ENCODE measurements around the gene CCDC15.
"Not testable (repeated sequence)": the region's sequence is repeated elsewhere in the genome, so short reads cannot be mapped to it uniquely, and the experiment has no call there.

Gene CCDC15

DNA sequence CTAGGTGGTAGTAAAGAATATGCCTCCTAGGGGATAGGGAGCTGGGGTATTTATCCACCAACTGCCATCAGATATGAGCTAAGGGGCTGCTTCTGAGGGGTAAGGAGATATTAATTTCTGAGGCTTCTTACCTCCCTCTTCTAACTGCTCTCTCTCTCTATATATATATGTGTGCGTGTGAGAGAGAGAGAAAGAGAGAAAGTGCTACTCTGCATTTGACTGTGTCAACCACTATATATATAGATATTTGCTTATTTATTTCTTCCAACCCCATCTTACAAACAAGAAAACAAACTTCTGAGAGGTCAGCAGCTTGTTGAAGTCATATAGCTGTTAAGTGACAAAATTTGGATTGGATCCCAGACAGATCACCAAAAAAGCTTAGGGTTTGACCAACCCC lies 12.3 kb upstream of the CCDC15 start:
- DNase-seq (ENCODE audit: low spot score), result no peak

- DNase-seq (ENCODE audit: low spot score), result no peak
Observed at GRCh38 chr11:124942466-124943253, 11.3 kb upstream of the CCDC15 start.

DNA sequence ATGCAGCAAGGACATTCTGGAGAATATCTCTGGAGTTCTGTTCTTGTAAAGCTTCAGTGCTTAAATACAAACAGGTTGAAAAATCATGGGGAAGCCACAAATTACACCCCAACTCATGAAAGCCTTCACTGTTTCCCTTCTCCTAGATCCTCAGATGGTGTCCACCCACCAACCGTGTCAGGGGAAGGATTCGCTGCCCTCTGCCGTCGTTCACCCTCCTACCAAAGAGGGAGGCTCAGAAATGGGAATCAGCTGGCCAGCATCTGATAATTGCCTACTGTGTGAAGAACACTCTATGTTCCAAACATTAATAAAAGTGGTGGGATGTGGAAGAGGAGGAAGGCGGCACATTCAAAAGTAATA lies 10.8 kb upstream of the CCDC15 start:
- DNase-seq (ENCODE audit: low spot score), result no peak

- DNase-seq (ENCODE audit: low spot score), result no peak
Observed at GRCh38 chr11:124943741-124944140, 10.3 kb upstream of the CCDC15 start.

- no peak for DNase-seq (ENCODE audit: low spot score)
Observed at GRCh38 chr11:124944565-124944964, 9.4 kb upstream of the CCDC15 start.

- no peak for DNase-seq (ENCODE audit: low spot score)
Observed at GRCh38 chr11:124945826-124946225, 8.2 kb upstream of the CCDC15 start.

DNA sequence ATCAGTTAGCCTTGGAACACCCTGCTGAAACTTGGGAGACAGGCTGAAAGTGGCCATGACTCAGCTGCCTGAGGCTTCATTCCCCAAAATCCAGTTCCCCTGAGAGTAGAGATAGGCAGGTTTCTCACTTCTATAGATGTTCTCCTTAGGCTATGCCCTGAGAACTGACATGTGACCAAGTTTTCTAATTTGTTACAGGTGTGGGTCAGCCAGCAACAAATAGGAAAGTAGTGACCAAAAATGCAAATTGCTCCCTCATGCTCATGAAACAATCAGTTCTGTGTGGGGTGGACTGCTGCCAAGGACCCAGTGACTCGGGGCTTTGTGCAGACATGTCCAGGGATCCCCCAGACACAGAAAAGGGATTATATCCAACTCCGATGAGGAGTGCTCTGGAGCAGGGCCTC lies 7.3 kb upstream of the CCDC15 start:
- no peak for DNase-seq (ENCODE audit: low spot score)

DNA sequence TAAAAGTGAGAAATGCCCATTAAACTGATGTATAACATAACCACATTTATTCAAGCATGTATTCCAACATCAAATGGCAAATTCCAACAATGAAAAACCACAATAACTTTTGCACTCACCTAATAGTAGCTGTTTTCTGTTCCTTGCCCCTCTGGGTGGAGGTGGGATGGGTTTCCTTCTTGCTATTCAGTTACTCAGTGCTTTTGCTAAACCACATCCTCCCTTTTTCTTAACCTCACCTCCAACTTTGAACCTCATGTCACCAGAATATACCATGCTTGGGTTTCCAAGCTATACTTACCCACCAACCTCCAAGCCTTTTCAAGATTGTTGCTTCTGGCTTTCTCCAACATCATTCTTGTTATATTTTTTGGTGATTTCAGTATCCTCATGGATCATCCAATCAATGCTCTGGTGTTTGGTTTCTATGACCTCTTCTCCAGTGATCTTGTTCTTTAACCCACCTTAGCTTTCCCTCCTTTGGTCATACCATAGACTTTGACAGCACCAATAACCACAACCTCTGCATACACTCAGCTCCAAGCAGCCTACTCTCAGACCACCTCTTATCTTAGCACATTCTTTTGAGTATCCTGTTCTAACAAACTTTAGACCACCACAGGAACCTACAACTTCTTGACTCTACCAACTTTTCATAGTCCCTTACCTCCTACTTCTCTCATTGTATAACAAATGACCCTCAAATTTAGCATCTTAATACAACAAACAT lies 3.2 kb upstream of the CCDC15 start:
- no peak for DNase-seq (ENCODE audit: low spot score)

DNA sequence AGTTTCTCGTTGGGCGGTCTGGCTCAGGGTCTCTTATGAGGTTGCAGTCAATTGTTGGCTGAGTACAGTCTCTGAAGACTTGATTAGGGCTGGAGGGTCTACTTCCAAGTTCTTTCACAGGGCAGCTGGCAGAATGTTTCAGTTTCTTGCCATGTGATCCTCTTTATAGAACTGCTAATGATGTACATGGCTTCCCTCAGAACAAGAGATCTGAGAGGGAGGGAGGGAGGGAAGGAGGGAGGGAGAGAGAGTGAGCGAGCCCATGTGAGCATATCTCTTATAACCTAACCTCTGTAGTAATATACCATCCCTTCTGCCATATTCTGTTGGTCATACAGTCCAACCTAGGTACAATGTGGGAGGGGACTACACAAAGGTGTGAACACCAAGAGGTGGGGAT lies 2.7 kb upstream of the CCDC15 start:
- DNase-seq (ENCODE audit: low spot score), result no peak

- DNase-seq (ENCODE audit: low spot score), result no peak
Observed at GRCh38 chr11:124954590-124954955, 571 bp downstream of the CCDC15 start.

- DNase-seq (ENCODE audit: low spot score), result no peak
Observed at GRCh38 chr11:124955035-124955434, 1.0 kb downstream of the CCDC15 start.

- peak; percentile 65 for DNase-seq (ENCODE audit: low spot score)
Observed at GRCh38 chr11:124961972-124962609, 8.1 kb downstream of the CCDC15 start.

- DNase-seq (ENCODE audit: low spot score), result not testable (repeated sequence)
Observed at GRCh38 chr11:124968197-124968596, 14.2 kb downstream of the CCDC15 start.

DNA sequence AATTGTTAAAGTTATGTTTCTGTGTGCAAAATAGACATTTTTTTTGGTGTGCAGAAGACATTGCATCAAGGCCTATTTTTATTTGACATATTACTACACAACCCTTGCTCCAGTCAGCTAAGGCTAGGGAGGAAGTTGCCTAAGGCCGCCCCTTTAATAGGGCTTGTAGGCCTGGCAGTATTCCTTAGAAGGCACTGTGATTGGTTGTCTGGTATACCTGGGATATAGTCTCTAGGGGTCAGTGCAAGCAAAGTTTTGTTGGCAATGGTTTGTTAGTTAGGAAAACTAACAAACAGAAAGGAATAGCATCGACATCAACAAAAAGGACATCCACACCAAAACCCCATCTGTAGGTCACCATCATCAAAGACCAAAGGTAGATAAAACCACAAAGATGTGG lies 16.9 kb downstream of the CCDC15 start:
- DNase-seq (ENCODE audit: low spot score), result peak; percentile 74

- DNase-seq (ENCODE audit: low spot score), result no peak
Observed at GRCh38 chr11:124971810-124972209, 17.8 kb downstream of the CCDC15 start.

GRCh38 chr11:124976531-124976930 lies 22.5 kb downstream of the CCDC15 start:
- DNase-seq (ENCODE audit: low spot score), result no peak

GRCh38 chr11:124977006-124977405 lies 23.0 kb downstream of the CCDC15 start:
- no peak for DNase-seq (ENCODE audit: low spot score)

DNA sequence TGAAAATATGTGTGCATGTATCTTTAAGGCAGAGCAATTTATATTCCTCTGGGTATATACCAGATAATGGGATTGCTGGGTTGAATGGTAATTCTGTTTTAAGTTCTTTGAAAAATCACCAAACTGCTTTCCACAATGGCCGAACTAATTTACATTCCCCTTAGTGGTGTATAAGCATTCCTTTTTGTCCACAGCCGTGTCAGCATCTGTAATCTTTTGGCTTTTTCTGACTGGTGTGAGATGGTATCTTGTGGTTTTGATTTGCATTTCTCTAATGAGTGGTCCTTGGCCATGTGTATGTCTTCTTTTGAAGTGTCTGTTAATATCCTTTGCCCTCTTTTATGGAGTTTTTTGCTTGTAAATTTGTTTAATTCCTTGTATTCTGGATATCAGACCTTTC lies 24.3 kb downstream of the CCDC15 start:
- DNase-seq (ENCODE audit: low spot score), result no peak

DNA sequence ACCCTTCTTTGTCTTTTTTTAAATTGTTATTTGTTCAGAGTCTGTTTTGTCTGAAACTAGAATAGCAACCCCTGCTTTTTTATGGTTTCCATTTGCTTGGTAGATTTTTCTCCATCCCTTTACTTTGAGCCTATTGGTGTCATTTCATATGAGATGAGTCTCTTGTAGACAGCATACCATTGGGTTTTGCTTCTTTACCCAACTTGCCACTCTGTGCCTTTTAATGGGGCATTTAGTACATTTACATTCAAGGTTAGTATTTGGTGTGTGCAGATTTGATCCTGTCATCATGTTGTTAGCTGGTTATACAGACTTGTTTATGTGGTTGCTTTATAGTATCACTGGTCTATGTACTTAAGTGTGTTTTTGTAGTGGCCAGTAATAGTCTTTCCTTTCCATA lies 28.0 kb downstream of the CCDC15 start:
- DNase-seq (ENCODE audit: low spot score), result no peak

- peak; percentile 17 for DNase-seq (ENCODE audit: low spot score)
Observed at GRCh38 chr11:124983674-124984511, 29.9 kb downstream of the CCDC15 start.

- DNase-seq (ENCODE audit: low spot score), result no peak
Observed at GRCh38 chr11:124984512-124984854, 30.5 kb downstream of the CCDC15 start.

DNA sequence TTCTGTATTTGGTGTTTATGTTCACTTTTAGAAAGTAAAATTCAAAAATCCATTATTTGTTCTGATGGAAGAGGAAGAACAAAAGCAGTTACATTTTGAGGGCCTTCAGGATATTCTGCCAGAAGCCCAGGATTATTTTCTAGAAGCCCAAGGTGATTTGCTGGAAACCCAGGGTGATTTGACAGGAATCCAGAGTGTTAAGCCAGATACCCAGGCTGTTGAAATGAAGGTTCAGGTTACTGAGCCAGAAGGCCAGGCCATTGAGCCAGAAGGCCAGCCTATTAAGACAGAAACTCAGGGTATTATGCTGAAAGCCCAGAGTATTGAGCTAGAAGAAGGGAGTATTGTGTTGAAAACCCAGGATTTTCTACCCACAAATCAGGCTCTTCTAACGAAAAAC lies 33.1 kb downstream of the CCDC15 start:
- no peak for DNase-seq (ENCODE audit: low spot score)

All from iPS-NIHi11 (cell line).